Upper lobe of left lung (tissue), 4 donors: ENCODE data around the gene FBN2.

Experiments used
- CTCF ChIP-seq, 6 experiments: fragments of 450-650 bp in 4 of 6; fragments of 200-600 bp in 2 of 6; sonication (generic) in 2 of 6; IDR thresholded peaks; one replicate each; pipeline ENCODE4 v1.5.1; 2016 to 2019; ENCODE audit warnings: antibody characterized with exemption in 6 of 6
- POLR2A ChIP-seq, 4 donors: fragments of 450-650 bp; IDR thresholded peaks; one replicate each; pipeline ENCODE4 v1.5.1; 2016 to 2017; ENCODE audit warnings: antibody characterized with exemption in 4 of 4, mild to moderate bottlenecking in 2 of 4
- POLR2AphosphoS5 ChIP-seq, 2 donors: sonication (generic); formaldehyde crosslinking; IDR thresholded peaks; one replicate each; pipeline ENCODE4 v1.5.1; 2017; ENCODE audit warnings: antibody characterized with exemption in 2 of 2

GRCh38 chr5:128220841-128221240 lies 317.2 kb downstream of the FBN2 start:
- TF ChIP-seq CTCF (IDR thresholded peaks at IDR 0.05) (no peak), POLR2AphosphoS5 (IDR thresholded peaks at IDR 0.05) (no peak), POLR2A (IDR thresholded peaks at IDR 0.05) (no peak)
